ENCODE measurements around the gene RAD51B. TPM values are rescaled to one million over a fixed set of nuclear protein-coding genes. Genes with fewer than 3 reads are reported as not detected.
"Not testable (repeated sequence)": the region's sequence is repeated elsewhere in the genome, so short reads cannot be mapped to it uniquely, and the experiment has no call there.

The RAD51B gene
- total RNA-seq, 1 donor from 2014 or later = 17.0 TPM

DNA sequence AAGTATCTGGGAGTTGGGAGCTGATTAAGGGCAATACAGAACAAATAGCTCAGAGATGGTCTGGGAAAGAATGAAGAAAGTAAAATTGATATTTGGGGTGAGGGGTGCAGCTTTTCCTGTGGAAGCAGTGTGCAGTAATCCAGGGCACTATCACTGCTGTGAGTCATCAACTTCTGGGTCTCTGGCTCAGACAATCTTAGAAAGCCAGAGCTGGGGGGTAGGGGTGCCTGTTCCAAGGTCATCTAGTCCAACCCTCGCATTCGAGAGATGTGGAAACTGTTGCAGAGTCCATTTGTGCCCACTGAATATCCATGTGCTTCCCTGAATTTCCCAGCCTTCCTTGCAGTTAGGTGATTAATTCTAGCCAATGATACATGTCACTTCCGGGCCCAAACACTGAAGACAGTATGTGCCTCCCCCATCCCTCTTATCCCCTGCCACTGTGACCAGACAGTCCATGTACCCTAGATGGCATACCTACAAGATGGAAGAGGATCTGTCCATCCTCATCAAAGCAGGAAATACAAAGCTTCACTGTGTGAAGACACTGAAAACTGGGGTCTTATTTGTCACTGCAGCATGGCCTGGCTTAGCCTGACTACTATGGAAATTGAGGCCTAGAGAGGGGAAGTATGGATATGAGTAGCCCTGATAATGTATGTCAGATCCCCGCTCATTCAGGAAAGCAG is 921.4 kb downstream of the RAD51B start:
- DNase-seq (ENCODE audit: low read depth) = no peak

DNA sequence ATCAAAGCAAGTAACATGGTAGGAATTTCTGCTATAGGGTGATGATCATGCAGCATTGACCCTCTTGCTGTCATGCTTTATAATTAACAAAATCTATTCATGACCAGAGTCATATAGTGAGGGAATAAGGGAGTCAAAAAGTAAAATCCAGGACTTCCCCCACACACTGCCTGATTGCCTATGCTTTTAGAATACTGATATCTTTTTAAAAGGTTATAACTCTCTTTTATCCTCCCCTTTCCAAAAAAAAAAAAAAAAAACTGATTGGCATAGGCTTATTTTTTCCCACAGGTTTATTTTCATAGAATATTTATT is 921.9 kb downstream of the RAD51B start:
- DNase-seq (ENCODE audit: low read depth) = no peak

DNA sequence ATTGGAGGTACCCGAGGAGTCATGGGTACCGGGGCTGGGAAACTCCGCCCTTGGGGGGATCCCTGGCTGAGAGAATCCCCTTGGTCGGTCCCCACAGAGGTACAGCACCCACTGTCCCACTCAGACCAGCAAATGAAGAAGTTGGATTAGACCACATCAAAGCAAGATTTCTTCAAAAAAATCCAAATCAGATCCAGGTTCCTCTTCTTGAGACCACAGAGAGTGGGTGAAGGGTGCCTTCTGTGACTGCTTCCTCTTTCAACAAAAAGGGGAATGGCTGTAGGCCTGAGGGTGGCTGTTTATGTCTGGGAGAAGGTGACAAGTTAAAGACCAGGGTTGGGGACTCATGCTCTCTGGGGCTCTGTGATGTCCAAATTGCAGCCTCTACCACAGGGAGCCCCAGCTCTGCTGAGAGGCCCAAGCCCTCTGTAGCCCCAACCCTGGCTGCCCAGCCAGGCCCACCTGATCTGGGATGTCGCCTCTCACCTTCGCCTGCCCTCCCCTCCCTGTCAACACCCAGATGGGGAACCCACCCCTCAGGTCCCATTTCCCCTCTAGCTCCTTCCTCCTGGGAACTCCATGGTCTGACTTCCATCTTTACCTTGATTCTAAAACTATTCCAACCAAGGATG is 922.4 kb downstream of the RAD51B start:
- no peak for DNase-seq (ENCODE audit: low read depth)

DNA sequence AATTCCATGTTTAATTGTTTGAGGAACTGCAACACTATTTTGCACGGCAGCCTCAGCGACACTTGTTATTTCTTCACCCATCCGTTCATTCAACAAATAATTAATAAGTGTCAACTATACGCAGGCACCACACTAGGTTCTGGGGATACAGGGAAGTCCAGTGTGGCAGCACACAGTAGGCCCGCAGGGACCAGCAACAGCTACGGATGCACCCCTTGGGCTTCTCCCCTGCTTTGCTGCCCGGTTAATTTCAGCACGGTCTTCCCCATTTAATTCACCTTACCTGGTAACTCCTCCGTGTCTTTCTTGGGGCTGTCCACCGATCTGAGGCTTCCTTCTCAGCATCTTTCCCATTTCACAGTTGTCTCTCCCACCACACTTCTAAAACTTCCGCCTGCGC is 925.0 kb downstream of the RAD51B start:
- no peak for DNase-seq (ENCODE audit: low read depth)

DNA sequence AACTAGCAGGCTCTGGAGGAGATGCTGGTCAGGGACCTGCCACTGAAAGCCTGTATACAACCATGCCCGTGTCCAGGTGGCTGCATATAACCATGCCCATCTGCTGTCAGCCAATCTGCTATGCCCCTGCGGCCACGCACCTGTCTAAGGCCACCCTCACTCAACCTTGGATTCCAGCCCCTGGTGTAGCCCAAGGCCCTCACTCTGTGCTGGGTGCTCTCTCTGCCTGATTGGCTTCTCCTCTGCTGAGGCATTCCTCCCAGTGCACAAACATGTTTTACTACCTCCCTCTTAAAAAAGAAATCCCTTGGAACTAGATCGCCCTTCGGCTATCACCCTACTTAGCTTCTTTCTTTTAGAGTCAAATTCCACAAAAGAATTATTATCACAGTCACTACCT is 927.8 kb downstream of the RAD51B start:
- no peak for DNase-seq (ENCODE audit: low read depth)

DNA sequence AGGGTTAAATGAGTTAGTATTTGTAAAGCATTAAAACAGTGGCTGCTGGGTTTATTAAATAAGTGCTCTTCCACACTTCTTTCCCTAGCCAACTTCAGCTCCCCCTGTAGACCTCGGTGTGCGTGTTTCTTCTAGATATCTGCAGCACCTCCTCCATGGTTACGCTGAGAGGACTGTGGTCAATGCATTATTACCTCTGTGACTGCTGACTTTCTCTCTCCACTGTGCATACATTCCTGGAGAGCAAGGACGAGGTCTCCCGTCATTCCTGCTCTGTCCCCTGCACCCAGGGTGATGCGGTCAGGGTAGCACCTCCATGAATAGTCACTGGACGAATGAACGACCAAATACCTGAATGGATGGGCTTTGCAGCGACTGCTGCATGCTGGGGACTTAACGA is 928.7 kb downstream of the RAD51B start:
- no peak for DNase-seq (ENCODE audit: low read depth)

DNA sequence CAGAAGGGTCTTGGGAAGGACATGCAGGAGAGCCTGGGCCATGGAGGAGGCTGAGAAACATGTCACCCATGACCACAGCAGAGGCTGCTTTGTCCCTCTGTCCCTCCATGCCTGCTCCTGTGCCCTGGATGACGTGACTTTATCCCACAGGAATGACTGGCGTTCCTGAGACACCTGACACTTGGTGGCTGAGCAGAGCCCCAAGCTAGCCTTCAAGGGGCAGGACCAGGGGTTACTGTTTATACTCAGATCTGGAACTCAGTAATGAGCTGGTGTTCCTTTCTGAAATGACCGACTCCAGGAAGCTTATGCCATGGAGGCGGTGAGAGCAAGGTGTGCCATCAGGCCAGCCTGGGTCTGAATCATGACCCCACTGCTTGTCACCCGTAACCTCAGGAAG is 929.1 kb downstream of the RAD51B start:
- no peak for DNase-seq (ENCODE audit: low read depth)

DNA sequence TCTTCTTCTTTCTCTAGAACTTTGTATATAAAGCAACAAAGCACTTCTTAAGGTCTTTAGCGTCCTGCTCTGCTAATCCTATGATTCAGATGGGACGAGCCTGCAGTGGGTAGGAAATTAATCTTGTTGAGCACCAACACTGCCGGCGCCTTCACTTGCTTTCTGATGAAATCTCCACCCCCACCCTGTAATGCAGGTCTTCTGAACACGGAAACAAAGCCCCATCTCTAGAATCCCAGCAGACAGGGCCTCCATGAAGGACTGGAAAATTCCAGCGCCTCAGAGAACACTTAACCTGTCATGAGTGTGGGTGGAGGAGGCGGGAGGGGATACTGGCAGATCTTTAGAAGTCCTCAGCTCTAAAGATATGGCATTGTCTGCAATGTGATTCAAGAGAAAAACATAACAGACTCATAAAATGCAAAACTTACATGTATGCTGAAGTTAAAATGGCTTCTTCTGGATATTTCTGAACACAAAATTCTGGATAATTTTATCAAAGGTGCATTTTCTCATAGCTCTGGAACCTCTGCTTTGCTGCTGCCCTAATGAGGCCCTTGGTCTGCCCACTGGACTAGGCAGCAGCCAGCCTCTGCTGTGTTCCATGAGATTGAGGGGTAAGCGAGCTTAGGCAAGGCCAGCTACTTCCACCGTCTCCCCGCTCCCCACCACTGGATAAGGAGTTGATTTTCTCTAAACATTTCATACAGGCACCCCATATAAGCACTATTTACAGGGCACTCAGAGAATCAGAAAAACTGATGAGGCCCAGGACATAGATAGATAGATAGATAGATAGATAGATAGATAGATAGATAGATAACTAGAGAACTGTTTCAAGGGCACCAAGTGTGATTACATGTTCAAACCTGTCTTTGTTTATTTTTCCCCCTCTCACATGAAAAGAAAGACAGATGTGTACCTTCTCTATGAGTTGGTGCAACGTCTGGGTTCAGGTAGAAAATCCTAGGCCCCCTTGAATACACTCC is 930.2 kb downstream of the RAD51B start:
- peak; percentile 61 for DNase-seq (ENCODE audit: low read depth)

DNA sequence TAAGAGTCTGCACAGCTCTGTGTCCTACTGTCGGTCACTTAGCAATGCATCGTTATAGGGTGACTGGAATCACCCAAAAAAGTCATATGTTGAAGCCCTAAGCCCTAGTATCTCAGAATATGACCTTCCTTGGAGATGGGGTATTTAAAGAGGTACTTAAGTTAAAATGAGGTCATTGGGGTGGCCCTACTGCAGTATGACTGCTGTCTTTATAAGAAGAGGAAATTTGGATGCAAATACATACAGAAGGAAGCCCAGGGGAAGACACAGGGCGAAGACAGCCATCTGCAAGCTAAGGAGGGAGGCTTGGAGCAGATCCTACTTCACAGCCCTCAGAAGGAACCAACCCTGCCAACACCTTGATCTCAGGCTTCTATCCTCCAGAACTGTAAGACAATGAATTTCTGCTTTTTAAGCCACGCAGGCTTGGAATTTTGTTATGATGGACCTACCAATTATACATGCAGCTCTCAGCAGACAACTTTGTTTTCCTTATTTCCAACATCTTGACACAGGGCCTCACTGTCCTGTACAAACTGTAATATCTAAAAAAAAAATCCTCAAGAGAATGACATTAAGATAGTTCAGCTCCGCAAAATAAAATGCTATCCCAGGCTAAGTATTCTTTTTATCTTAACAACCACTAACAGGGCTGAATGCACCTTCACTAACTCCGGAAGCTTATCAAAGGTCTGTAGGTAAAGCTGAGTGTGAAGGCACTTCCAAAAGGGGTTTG is 932.9 kb downstream of the RAD51B start:
- DNase-seq (ENCODE audit: low read depth) = no peak

DNA sequence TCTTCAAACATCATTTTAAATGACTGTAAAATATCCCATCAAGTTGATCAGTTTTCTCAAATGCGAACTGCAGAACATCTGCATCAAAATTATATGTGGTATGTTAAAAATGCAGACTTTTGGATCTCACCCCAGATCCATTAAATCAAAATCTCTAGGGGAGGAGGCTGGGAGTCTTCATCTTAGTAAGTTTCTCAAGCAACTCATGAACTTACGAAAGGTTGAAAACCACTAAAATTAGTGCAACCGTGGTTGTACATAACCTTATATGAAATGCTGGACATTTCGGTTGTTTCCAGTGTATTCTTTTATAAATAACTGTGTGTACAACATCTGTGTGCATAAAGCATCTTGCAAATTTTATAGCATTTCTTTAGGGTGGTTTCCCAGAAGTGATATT is 934.1 kb downstream of the RAD51B start:
- no peak for DNase-seq (ENCODE audit: low read depth)

DNA sequence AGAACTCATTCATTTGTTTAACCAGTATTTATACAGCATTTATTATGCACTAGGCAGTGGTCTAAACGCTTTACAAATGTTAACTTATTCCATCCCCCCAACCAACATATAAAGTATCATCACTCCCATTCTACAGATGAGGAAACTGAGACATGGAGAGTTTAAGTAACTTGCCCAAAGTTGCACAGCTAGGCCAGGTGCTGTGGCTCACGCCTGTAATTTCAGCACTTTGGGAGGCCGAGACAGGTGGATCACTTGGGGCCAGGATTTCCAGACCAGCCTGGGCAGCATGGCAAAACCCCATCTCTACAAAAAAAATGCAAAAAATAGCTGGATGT is 935.4 kb downstream of the RAD51B start:
- DNase-seq (ENCODE audit: low read depth) = no peak

DNA sequence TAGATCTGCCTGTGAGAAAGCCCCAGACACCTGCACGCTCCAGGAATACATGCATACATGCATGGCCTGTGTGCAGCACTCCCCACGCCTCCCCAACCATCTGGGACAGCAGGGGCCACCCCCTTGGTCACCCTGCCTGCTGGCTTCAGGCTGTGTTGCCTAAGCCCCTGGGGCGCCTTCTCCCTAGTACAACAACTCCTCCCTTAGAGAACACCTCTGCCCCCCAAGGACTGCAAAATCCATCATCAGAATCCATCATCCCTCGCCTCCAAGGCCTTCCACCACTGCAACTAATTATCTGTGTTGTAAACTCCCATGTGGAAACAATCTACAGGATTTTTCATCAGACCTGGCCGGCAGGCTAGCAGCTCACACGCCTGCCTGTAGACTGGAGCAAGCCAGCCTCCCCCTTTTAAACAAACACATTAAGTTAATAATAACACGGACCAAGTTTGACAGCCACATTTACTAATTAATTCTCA is 936.5 kb downstream of the RAD51B start:
- peak; percentile 80 for DNase-seq (ENCODE audit: low read depth)

DNA sequence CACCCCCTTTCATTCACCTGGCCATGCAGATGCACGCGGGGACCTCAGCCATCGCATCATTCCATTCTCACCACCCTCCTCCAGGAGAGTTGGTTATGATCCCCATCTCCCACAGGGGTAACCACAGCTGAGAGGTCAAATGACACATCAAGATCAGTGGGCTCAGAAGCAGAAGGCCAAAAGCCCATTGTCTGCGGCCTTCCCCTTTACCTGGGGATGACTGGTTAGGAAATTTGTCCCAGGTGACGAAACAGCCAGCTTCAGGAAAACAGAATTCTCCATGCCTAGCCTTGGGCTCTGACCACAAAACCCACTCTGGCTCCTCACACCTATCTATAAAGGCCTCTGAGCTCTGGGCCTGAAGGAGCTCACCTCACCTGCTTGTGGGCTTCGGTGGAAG is 937.2 kb downstream of the RAD51B start:
- no peak for DNase-seq (ENCODE audit: low read depth)

DNA sequence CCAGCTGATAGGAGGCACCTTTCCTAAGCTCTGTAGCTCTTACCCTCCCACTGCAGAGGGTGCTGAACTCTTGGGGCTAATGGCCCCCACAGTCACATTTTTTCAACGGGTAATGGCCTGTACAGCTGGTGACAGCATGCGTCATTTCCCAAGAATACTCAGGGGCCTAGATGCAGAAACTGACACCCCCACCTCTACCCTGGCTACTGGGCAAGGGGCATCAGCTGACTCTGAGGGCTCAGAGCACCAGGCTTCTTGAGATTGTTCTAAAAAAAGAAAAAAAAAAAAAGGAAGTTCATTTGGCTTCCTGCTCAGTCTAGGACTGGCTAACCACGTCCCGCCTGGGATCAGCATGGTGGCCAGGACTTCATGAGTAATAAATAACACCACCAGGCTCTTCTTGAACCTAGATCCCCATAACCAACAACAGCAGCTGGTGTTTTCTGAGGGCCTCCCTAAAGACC is 938.1 kb downstream of the RAD51B start:
- peak; percentile 91 for DNase-seq (ENCODE audit: low read depth)

DNA sequence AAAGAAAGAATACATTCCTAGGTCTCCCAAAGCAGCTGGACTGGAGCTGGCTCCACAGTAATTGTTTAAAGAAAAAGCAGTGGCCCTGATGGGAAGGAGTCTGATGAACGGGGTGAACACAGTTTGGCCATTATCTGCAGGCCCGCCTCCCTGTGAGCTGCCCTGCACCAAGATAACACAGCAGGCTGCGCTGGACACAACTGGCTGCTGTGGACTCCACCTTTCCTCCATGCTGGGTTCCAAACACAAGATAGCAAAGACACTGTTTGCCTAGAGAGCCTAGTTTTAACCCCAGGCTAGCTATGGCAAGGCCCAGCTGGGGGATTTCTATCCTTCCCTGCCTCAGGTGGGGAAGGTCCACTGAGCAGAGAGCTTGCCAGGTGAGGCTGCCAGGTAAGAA is 938.7 kb downstream of the RAD51B start:
- no peak for DNase-seq (ENCODE audit: low read depth)

DNA sequence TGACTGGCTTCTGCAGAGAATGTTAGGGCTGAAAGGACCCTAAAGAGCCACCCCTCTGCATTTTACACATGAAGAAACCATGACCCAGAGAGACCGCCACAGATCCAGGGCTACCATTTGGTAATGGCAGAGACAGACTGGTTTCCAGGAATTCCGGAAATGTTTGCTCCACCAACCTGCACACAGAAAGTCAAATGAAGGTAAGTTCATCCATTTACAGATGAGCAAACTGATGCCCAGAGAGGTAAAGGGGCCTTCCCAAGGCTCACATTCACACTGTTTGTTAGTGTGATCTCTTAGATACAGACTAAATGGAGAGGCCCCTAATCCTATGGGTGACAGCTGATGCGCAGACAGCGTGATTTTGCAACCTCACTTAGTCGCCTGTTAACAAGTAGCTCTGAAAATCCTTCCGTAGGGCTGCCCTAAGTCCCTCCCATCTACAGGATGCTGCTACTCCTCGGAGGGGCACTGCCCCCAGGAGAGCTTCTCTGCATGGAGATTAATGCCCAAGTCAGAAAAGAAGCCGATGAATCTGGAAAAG is 939.5 kb downstream of the RAD51B start:
- DNase-seq (ENCODE audit: low read depth) = no peak

DNA sequence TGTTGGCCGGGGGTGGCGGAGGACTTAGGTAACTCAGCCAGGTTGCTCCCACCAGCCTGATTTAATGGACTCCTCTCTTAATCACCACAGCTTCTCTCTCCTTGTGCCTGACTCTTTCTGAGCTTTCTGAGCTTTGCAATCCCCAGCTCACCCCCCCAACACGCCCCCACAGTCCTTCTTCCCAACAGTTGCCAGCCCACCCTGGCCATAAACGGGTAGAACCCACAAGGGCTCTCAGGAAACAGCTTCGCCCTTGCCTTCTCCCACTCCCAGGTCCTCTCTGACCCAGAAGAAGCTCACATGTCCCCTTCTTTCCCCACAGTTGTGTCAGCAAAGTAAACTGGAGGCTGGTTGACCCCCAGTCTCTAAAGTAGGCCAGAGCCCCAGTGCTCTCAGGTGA is 940.4 kb downstream of the RAD51B start:
- no peak for DNase-seq (ENCODE audit: low read depth)

DNA sequence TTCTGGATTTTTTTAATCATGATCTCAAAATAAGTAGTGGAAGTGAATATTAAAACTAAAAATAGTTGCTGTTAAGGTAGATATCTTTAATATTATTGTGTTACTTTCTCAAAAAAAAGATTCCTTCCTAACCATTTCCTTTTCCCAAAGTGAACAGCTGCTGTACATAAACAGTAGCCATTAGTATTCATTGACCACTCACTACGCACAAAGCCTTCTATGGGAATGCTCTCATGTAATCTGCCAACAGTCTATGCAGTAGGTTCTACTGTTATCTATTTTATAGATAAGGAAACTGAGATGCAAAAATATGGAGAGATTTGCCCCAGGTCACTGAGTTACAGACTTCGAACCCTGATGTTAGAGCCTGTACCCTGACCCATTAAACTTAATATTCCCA is 941.2 kb downstream of the RAD51B start:
- DNase-seq (ENCODE audit: low read depth) = no peak

DNA sequence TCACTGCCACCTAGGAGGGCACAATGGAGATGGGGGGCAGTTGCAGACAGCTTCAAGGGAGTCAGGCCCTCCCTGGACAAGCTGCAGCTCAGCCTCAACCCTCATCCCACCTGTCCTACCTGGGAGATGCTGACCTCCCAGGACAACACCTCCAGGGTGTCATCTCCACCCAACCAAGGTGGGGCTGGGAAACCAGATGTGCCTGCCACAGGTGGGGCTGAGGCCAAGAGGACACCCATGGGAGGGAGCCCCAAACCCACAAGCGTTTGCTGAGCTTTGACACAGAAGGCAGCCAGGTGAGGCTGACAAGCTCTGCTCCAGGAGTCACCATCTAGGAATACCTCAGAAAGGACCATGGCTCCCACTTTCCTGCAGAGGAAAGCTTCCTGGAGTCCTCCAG is 941.8 kb downstream of the RAD51B start:
- DNase-seq (ENCODE audit: low read depth) = no peak

DNA sequence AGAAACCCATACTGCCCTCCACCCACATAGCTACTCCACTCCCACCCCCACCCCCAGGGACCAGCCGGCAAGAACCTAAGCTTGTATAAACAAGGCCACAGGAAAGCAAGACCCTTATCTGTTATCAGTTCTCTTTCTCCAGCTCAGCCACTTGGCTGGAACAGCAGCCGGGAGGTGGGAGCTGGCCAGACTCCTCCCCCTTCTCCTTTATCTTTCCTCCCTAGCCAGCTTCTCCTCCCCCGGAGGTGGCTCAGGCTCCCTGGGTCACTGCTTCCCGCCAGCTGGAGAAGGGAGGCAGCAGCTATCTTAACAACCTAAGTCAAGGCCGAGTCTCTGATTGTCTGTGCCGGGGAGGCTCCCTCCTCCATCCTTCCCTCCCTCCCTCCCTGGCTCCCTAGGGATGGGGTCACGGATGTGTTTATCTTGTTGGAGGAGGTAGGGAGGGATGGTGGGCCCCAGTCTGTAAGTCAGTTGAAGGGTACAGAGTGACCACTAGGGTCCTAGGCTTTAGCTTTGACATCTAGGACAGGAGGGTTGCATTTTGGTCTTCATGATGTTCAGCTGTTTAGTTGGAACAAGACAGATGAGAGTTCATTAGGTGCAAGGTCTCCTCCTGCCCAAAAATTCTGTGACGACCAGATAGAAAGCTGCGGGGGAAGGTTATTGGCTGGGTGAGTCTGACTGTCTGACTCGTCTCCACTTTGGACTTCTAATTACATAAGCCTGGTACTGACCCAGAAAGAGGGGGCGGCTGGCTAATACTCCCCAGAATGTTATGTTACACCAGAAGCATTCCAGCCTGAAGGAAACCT is 943.6 kb downstream of the RAD51B start:
- no peak for DNase-seq (ENCODE audit: low read depth)

DNA sequence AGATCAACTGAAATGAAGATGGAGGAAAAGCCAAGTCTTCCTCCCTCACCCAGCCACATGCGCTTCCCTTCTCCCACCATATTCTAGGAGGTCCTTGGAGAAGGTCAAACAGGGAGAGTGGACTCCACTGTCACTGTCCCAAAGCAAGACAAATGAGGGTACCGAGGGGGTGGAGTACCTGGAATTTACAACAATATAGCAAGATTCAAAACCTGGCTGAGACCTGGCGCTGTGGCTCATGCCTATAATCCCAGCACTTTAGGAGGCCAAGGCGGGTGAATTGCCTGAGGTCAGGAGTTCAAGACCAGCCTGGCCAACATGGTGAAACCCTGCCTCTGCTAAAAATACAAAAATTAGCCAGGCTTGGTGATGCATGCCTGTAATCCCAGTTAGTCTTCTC is 944.3 kb downstream of the RAD51B start:
- not testable (repeated sequence) for DNase-seq (ENCODE audit: low read depth)
